GM12892 (cell line): ENCODE measurements around the gene CDH13.

Source experiments
- POLR2A ChIP-seq: IDR thresholded peaks from 2 replicates; pipeline ENCODE4 v1.6.1; 2011; ENCODE audit warnings: low read depth, low read length, control low read depth
- POLR2AphosphoS5 ChIP-seq: IDR thresholded peaks from 2 replicates; pipeline ENCODE4 v1.6.1; 2011; ENCODE audit warnings: low read depth, low read length, control low read depth
- TAF1 ChIP-seq: IDR thresholded peaks from 2 replicates; pipeline ENCODE4 v1.6.1; 2011; ENCODE audit warnings: low read depth, mild to moderate bottlenecking, control low read depth, low read length, borderline replicate concordance

DNA sequence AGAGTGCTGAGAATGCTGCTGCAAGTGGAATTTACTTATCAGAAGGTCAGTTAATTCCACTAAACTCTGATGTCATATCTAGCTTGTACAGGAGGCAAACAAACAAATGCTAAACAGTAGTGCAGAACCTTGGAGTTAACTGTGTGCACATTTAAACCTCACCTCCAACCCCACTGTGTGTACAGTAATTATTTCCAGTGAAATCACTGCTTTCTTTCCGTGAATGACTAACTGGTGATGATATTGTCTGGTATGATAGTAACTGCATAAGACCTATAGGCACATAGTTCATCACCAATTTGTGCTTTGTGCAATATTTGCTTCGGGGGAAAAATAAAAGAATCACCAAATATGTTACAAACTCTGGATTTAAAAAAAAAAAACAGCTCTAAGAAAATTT, 688.5 kb downstream of the CDH13 start:
- no peak for TF ChIP-seq TAF1
- no peak for TF ChIP-seq POLR2A
- TF ChIP-seq POLR2AphosphoS5, result no peak
